HUES48 (cell line): ENCODE data around the gene NUDT15.
"Not testable (repeated sequence)": the region's sequence is repeated elsewhere in the genome, so short reads cannot be mapped to it uniquely, and the experiment has no call there.

ENCODE experiments used
- H3K27ac ChIP-seq: one replicate; pipeline ENCODE4 v1.7.0; 2013; ENCODE audit warnings: low read depth, low read length, inconsistent platforms
- H3K27me3 ChIP-seq: 2 replicates; pipeline ENCODE4 v1.6.1; 2013; ENCODE audit warnings: mild to moderate bottlenecking, low read length; ENCODE audit not compliant: control insufficient read depth, insufficient read depth
- H3K36me3 ChIP-seq: 2 replicates; pipeline ENCODE4 v1.6.1; 2013; ENCODE audit warnings: low read length; ENCODE audit not compliant: control insufficient read depth, insufficient read depth
- H3K4me1 ChIP-seq: 2 replicates; pipeline ENCODE4 v1.6.1; 2013; ENCODE audit warnings: mild to moderate bottlenecking, low read length; ENCODE audit not compliant: control insufficient read depth, insufficient read depth
- H3K4me3 ChIP-seq: 2 replicates; pipeline ENCODE4 v1.5.1; 2013; ENCODE audit warnings: mild to moderate bottlenecking, low read depth, low read length
- H3K9ac ChIP-seq: 2 replicates; pipeline ENCODE4 v1.6.1; 2013; ENCODE audit warnings: mild to moderate bottlenecking, low read depth, low read length, moderate library complexity
- H3K9me3 ChIP-seq: 2 replicates; pipeline ENCODE4 v1.6.1; 2013; ENCODE audit warnings: low read length; ENCODE audit not compliant: control insufficient read depth, insufficient read depth

The NUDT15 gene

DNA sequence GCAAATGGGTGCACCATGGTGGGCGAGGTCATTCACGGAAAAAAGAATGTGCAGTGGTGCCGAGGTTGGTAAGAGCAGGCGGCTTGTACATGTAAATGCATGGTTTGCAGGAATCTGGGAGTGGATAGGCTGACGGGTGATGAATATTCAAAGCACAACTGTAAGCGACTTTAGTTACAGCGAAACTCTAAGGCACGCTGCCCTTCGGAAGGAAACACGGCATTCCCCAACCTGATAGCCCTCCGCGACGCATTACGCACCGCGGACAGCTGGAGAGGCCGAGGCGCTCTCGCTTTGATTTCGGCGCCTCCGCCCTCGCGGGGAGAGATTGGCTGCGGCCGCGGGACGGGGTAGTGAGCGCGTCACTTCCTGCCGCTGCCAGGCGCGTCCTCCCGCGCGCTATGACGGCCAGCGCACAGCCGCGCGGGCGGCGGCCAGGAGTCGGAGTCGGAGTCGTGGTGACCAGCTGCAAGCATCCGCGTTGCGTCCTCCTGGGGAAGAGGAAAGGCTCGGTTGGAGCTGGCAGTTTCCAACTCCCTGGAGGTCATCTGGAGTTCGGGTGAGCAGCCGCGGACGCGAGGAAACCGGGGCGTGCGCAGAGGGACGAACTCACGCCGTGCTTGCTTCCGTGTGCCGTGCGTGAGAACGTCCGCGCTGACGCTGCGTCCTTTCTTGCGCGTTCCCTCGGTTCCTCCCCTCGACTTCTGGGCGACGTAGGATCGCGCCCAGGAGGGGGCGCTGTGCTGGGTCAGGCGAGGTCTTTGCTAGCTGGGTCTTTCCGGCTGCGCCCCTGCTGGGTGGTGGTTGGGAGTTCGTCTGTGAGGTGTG lies at the start of gene NUDT15:
Gene NUDT15, plus strand, starts transcription at position 381 of the 828 bp plus-strand sequence. Its CDS starts 21 bp downstream, at position 402.
- H3K9me3 ChIP-seq, result peaks cover 9% of the 10 kb centered on the region
- H3K4me1 ChIP-seq, result peaks cover 17% of the 10 kb centered on the region
- H3K27me3 ChIP-seq, result no peaks in the 10 kb centered on the region
- H3K36me3 ChIP-seq, result peaks cover 19% of the 10 kb centered on the region
- H3K9ac ChIP-seq, result peak within 1 kb of the TSS; percentile 94
- H3K4me3 ChIP-seq, result peak within 1 kb of the TSS; percentile 78
- peak within 1 kb of the TSS; percentile 98 for H3K27ac ChIP-seq

DNA sequence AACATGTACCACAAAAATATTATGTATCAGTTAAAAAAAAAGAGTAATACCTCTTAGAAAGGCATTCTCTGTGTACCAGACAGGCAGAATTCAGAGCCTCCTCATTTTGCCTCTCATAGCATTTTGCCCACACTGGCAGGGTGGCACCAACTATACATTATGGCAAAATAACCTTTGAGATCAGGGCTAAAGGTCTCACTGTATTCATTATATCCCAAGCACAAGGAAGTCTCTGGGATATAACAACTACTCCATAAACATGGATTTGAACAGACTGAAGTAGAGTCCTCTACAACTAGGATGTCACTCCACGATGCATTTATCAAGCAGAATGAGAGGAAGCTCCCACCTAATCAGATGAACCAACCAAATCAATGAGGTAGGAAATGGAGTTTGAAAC lies 47.1 kb upstream of the NUDT15 start:
- Histone ChIP-seq H3K36me3 (peaks cover 77% of the 10 kb centered on the region), H3K27me3 (no peaks in the 10 kb centered on the region), H3K9me3 (no peaks in the 10 kb centered on the region), H3K4me3 (no peak overlapping the region), H3K4me1 (no peaks in the 10 kb centered on the region), H3K27ac (no peak overlapping the region), H3K9ac (no peak overlapping the region)

DNA sequence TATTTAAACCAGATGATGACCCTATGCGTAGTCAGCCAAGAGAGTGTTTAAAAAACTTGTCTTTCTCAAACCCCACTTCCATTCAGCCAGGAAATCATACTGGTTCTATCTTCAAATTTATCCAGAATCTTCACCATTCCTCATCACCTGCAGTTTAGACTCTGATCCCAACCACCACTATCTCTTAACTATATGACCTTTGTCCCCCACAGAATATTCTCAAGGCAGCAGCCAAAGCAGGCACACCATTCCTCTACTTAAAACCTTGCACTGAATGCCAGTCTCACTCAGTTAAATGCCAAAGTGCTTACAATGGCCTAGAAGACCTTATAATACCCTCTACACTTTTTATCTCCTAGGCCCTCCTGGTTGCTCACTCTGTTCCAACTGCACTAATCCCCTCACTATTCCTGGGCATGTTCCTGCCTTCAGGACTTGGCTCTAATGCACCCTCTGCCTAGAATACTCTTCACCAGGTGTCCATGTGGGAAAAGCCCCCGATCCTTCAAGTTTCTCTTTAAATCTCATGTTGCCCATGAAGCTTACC lies 46.5 kb upstream of the NUDT15 start:
- H3K27me3 ChIP-seq, result no peaks in the 10 kb centered on the region
- H3K4me1 ChIP-seq, result no peaks in the 10 kb centered on the region
- no peaks in the 10 kb centered on the region for H3K9me3 ChIP-seq
- peaks cover 73% of the 10 kb centered on the region for H3K36me3 ChIP-seq
- no peak overlapping the region for H3K9ac ChIP-seq
- no peak overlapping the region for H3K27ac ChIP-seq
- H3K4me3 ChIP-seq, result no peak overlapping the region

DNA sequence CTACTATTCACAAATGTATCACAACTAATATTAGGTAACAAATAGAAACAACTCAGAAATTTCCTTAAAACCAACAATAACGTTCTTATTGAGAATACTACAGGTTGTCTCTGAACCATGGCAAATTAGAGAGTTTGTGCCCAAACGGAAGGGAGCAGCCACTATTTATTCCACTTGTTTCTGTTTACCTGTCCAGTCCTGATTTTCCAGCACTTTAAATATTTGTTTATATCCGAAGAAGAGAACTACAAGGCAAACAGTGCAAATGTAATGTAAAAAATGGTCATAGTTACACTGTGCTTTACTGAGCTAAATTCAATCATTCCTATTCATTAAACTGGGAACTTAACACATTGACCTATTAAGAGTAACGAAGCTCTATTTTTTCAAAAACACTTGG lies 45.7 kb upstream of the NUDT15 start:
- no peak overlapping the region for H3K27ac ChIP-seq
- H3K9me3 ChIP-seq, result no peaks in the 10 kb centered on the region
- H3K27me3 ChIP-seq, result no peaks in the 10 kb centered on the region
- H3K9ac ChIP-seq, result no peak overlapping the region
- peaks cover 72% of the 10 kb centered on the region for H3K36me3 ChIP-seq
- no peaks in the 10 kb centered on the region for H3K4me1 ChIP-seq
- no peak overlapping the region for H3K4me3 ChIP-seq

DNA sequence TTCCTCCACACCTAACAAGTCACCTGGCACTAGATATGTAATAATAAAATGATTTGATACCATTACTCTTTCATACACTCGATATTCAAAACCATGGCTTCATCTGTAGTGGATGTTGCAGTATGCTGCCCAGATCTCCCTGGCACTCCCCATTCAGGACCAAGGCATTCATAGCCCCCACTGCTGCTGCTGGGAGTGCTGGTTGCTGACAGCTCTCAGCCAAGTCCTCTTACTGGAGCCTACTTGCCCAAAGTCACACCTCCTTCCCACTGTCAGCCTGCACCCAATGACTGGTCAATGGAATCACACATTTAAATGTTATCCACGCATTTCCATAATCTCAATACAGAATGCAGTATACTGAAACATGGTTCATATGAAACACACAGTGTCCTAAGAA lies 40.1 kb upstream of the NUDT15 start:
- Histone ChIP-seq H3K27ac (no peak overlapping the region), H3K36me3 (peaks cover 30% of the 10 kb centered on the region), H3K9ac (no peak overlapping the region), H3K4me3 (no peak overlapping the region), H3K4me1 (peaks cover 13% of the 10 kb centered on the region; the same call in 1 of the 2 replicates), H3K9me3 (no peaks in the 10 kb centered on the region), H3K27me3 (no peaks in the 10 kb centered on the region)

DNA sequence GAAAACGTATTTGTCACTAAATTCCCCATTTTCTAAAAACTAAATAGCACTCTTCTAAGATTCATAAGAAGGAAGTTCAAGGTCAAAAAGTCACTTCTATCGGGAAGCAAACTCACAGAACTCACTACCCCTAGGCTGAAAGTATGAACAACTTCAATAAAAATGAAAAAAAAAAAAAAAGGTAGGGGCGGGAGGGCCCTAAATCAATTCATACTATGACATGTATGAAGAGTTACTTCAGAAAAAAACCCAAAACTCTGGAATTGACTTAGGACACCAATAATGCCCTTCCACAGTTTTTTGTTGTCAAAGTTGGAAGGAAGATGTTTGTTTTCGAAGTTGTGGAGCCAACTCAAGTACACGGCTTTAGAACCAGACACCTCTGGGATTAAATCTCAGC lies 37.6 kb upstream of the NUDT15 start:
- Histone ChIP-seq H3K27me3 (no peaks in the 10 kb centered on the region), H3K4me3 (peak overlapping the region; percentile 98), H3K9ac (no peak overlapping the region), H3K4me1 (peaks cover 25% of the 10 kb centered on the region), H3K36me3 (peaks cover 14% of the 10 kb centered on the region), H3K9me3 (no peaks in the 10 kb centered on the region), H3K27ac (no peak overlapping the region)

DNA sequence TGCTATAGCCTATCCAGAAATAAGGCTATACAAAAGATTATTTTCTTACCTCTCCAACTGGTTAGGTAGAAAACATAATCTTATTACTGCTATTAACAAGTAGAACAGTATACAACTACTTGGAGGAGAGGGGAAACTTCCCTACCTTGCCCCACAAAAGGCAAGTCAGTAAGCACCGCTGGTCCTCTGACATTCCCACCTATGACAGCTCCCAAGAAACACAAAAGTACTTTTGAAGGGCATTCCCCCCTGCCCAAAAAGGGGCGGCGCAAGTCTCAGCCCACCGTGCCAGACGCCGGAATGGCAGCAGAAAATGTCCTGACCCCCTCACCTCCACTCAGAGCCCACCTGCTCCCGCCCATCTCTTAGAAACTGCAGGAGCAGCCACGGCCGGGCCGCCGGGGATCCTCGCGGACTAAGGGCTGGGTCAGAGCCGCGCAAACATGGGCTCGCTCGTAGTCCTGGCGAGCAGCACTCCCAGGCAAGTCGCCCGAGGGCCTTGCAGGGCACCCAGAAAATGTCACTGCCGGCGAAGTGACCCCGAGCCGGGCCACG lies 36.9 kb upstream of the NUDT15 start:
- peak overlapping the region; percentile 90 for H3K27ac ChIP-seq
- H3K9ac ChIP-seq, result peak overlapping the region; percentile 91

DNA sequence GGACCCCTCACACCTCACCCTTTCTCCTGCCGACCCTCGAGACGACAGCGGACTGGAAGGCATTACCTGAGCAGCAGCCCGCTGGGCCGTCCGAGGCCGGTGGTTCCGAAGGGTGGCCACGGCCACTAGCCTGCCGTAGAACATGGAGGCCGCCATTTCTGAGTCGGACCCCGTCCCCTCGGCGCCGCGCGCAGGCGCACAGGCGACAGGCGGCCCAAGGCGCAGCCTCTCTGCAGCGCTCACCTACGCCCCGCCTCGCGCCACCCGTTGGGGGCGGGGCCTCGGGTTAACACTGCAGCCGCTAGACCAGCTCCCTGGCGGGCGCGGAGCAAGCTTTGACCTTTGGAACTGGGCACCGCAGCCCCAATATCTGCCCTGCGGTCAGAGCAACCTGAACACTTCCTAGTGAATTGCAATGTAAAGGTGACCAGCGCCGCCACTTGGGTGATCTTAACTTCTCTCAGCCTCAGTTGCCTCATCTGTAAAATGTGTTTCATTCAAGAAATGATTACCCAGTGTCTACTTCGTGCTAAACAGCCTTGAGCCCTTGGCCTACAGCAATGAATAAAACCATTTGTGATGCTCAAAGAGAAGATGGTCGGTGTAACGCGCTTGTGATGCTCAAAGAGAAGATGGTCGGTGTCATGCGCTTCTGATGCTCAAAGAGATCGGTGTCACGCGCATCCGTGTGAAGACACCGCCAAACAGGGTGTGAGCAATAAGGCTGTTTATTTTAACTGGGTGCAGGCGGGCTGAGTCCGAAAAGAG lies 36.2 kb upstream of the NUDT15 start, which contains the start of gene SUCLA2:
Gene SUCLA2, minus strand, starts transcription at position 160 of the 768 bp plus-strand sequence. Its CDS starts 4 bp downstream, at position 156.
- Histone ChIP-seq H3K4me3 (peak within 1 kb of the TSS; percentile 98), H3K9ac (peak within 1 kb of the TSS; percentile 91), H3K27ac (peak within 1 kb of the TSS; percentile 90), H3K9me3 (no peaks in the 10 kb centered on the region), H3K4me1 (peaks cover 27% of the 10 kb centered on the region), H3K36me3 (peaks cover 6% of the 10 kb centered on the region), H3K27me3 (no peaks in the 10 kb centered on the region)

More for the DNA sequence above, 36.9 kb upstream of the NUDT15 start:
- Histone ChIP-seq H3K36me3 (peaks cover 8% of the 10 kb centered on the region), H3K27me3 (no peaks in the 10 kb centered on the region), H3K4me1 (peaks cover 27% of the 10 kb centered on the region), H3K9me3 (no peaks in the 10 kb centered on the region), H3K4me3 (peak overlapping the region; percentile 98)

DNA sequence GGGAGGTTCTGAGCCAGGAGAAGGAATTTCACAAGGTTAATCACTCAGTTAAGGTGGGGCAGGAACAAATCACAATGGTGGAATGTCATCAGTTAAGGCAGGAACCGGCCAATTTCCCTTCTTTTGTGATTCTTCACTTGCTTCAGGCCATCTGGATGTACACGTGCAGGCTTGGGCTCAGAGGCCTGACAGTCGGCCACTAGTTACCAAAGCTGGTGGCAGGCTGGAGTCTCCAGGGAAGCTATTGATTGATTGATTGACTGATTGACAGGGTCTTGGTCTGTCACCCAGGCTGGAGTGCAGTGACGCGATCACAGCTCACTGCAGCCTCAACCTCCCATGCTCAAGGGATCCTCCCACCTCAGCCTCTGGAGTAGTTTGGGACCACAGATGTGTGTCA lies 35.5 kb upstream of the NUDT15 start:
- not testable (repeated sequence) for H3K36me3 ChIP-seq, H3K9me3 ChIP-seq, H3K9ac ChIP-seq, H3K27me3 ChIP-seq, H3K4me3 ChIP-seq
- H3K27ac ChIP-seq, result peak overlapping the region; percentile 82
- H3K4me1 ChIP-seq, result peaks cover 27% of the 10 kb centered on the region

DNA sequence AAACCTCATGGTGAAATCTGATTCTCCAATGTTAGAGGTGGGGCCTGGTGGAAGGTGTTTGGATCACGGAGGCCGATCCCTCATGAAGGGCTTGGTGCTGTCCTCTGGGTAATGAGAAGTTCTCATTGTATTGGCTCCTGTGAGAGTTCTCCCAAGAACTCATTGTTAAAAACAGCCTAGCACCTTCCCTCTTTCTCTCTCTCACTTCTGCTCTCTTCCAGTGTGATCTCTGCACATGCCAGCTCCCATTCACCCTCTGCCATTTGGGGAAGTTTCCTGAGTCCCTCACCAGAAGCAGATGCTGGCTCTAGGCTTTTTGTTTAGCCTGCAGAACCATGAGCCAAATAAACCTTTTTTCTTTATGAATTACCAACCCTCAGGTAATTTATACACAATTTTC lies 33.3 kb upstream of the NUDT15 start:
- Histone ChIP-seq H3K9ac (peak overlapping the region; percentile 35; the same call in 1 of the 2 replicates), H3K36me3 (no peaks in the 10 kb centered on the region), H3K27me3 (no peaks in the 10 kb centered on the region), H3K4me1 (peaks cover 27% of the 10 kb centered on the region), H3K27ac (peak overlapping the region; percentile 73), H3K4me3 (no peak overlapping the region), H3K9me3 (no peaks in the 10 kb centered on the region)
